T47D (cell line): Measurements from ENCODE around the gene MRPL44.

Experiments
- DNase-seq, 2 experiments: peaks; one replicate each; pipeline versions ENCODE4 v3.0.0 to v3.0.0-alpha.2; 2011 to 2012; ENCODE audit warnings: low read depth in 1 of 2, low spot score in 1 of 2
- JUND ChIP-seq: IDR thresholded peaks from 2 replicates; pipeline ENCODE4 v1.6.1; 2012; ENCODE audit warnings: low read depth
- in situ Hi-C: cut with HindIII; loops from 2 replicates; pipeline ENCODE4 v1.10.0; 2016; ENCODE audit warnings: low sequenced_read_pairs, low pct_unique_long_range_greater_than_20kb

The MRPL44 gene

DNA sequence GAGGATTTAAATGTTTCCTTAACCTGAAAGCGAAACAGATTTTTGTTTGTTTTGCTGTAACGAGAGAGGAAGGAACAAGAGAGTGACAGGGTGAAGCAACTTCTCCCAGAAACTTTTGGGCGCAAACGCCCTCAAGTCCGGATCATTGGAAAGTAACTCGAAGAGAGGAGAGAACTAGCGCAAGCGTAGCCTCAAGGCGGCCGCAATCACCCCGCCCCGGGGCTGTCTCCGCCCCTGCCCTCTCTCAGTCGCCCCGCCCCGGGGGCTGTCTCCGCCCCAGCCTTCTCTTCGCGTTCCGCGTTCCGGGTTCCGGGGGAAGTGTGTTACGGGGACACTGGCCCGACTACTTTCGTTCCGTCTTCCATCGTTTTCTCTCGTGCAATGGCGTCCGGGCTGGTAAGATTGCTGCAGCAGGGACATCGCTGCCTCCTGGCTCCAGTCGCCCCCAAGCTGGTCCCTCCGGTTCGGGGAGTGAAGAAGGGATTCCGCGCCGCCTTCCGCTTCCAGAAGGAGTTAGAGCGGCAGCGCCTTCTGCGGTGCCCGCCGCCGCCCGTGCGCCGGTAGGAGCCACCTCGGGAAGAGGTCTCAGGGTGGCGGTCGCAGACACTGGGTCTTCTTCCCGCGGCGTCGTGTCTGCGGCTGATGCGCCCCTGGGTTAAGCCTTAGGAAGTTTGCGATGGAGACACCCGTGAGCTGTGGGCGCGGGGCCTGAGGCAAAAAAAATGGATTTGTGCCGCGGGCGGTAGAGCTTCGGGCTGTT, at the start of gene MRPL44:
Gene MRPL44 (plus strand): TSS at position 372 of the 760 bp plus-strand sequence. CDS start 10 bp downstream, at position 382.
- no peak; the same call in 1 of the 2 replicates for TF ChIP-seq JUND
- in situ Hi-C loops: no loop called here
- DNase-seq: peak; percentile 60 to 94

GRCh38 chr2:223908304-223908998, 48.8 kb upstream of the MRPL44 start:
- no peak for TF ChIP-seq JUND
- in situ Hi-C loops: no loop called here
- peak in 1 of 2 experiments; percentile 6 for DNase-seq

DNA sequence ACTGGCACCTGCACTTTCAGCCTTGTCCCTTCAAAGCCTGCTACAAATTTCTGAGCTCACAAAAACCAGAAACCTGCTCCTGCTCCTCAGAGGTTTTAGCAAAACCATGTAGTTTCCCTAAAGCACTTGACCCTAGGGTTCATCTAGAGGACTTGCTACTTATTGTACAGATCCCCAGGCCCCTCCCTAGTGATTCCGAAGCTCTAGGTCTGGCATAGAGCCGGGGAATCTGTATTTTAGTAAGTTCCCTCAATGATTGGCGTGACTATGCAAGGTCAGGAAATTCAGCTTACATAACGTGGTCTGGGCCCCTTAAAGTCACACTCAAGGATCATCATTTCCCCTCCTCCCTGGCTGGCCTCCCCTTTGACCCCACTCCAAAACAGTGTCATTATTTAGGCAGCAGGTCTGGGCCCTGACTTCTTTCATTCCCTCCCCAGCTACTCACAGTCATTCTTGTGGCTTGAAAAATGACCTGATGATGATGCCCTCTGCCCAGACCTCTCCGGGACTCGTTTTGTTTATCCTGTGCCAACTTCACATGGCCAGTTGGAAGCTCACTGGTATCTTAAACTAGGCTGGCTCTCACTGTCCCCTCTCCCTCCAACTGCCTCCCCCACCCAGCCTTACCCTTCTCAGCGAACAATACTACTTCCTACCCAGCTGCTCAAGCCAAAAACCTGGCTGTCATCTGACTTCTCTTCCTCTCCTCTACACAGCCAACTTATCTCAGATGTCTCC, 48.1 kb upstream of the MRPL44 start:
- DNase-seq: no peak
- in situ Hi-C loops: no loop called here

DNA sequence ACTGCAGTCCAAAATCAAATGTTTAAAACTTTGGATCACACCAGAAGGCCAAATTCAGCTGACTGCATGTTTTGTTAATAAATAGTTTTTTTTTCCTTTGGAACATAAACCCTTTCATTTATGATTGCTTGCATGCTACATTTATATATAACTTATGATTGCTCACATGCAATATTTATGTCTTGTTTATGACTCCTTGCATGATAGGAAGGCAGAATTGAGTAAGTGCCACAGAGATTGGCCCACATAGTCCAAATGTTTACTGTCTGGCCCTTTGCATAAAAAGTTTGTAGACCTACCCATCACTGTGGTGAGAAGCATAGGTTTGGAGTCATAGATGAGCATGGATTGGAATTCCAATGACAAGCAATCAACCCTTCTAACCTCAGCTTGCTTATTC, 42.9 kb upstream of the MRPL44 start:
- TF ChIP-seq JUND: no peak
- DNase-seq: no peak
- in situ Hi-C loops: no loop called here

More for the DNA sequence above, 48.1 kb upstream of the MRPL44 start:
- TF ChIP-seq JUND: no peak

- in situ Hi-C loops: no loop called here
- no peak for DNase-seq
- no peak for TF ChIP-seq JUND
Observed at GRCh38 chr2:223915071-223915470, 42.2 kb upstream of the MRPL44 start.

- TF ChIP-seq JUND: no peak
- in situ Hi-C loops: no loop called here
- DNase-seq: no peak
Observed at GRCh38 chr2:223916181-223916920, 40.9 kb upstream of the MRPL44 start.

DNA sequence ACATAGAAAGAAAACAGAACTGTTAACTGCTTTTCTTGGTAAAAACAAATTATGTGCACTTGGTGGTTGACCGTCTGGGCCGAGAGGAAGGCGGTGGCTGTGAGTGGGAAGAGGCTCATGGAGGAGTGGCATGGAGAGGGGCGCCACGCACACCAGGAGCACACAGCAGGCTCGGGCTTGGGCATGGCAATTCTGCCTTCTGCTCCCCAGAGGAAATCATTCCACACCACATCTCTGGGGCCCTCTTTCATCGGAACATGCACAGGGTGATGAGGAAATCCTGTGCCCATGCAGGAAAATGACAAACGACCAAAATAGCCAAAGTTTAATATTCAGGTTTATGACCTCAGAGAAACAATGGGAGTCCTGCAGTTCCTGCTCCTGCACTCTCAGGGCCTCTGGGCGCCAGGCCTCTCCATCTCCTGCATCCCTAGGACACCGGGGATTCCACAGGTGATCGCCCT, 38.6 kb upstream of the MRPL44 start:
- no peak for DNase-seq
- TF ChIP-seq JUND: no peak
- in situ Hi-C loops: no loop called here

DNA sequence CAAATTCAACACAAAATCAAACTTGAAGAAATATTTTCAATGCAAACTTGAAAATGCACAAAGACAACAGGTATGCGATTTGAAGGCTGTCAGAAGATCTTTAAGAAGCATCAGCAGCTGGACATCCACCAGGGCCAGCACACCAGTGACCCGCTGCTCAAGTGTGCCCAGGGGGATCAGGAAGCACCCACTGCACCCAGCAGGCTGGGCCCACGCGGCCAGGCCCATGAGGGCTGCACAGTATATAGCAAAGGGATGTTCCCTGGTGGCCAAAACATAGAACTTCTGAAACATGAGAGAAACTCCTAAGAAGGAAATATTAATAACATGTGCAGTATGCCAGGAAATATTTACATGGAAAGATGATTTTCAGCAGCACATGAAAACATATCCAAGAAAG, 37.2 kb upstream of the MRPL44 start:
- in situ Hi-C loops: no loop called here
- TF ChIP-seq JUND: no peak
- no peak for DNase-seq

DNA sequence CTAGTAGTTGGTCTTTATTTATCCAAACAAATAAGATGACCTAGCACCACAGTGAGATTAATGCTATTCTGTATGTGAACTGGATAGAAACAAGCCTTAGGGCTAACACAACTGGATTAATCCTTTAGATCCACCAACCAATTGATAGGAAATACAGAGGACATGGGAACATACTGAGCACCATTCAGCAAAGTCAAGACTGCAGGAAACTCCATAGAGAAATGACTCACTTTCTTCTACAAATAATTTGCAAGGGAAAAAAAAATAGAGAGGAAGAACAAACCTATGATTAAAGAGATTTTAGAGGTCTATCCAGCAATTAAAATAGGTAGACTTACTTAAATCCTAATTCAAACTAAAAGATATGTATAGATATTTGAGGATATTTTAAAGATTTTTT, 36.1 kb upstream of the MRPL44 start:
- in situ Hi-C loops: no loop called here
- TF ChIP-seq JUND: no peak
- DNase-seq: no peak

DNA sequence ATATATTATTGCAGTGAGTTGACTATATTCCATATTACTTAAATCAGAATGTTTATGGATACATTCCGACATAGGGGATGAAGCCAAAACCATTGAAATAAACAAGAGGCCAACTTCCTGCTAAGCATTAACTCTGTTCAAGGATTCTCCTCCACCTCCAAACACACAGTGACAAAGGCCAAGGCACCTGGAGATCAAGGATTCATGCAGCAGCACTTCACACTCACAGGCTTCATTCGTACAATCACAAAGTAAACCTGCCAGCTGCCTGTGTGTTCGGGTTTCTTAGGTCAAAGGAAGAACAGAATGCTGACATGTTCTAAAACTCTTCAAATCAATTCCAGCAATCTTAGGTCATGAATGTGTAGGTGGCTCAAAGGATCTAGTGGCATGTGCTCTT, 35.0 kb upstream of the MRPL44 start:
- DNase-seq: no peak
- no peak for TF ChIP-seq JUND
- in situ Hi-C loops: no loop called here

GRCh38 chr2:223923976-223924375, 33.3 kb upstream of the MRPL44 start:
- TF ChIP-seq JUND: no peak
- no peak for DNase-seq
- in situ Hi-C loops: no loop called here

GRCh38 chr2:223925106-223925505, 32.2 kb upstream of the MRPL44 start:
- DNase-seq: no peak
- in situ Hi-C loops: no loop called here
- TF ChIP-seq JUND: no peak
